ENCODE results near the gene ATG7.

ATG7 gene

GRCh38 chr3:11364181-11364580 lies 92.0 kb downstream of the ATG7 start:
- DNase-seq (ENCODE audit: low read depth), result no peak
- TF ChIP-seq, protein P1, sequence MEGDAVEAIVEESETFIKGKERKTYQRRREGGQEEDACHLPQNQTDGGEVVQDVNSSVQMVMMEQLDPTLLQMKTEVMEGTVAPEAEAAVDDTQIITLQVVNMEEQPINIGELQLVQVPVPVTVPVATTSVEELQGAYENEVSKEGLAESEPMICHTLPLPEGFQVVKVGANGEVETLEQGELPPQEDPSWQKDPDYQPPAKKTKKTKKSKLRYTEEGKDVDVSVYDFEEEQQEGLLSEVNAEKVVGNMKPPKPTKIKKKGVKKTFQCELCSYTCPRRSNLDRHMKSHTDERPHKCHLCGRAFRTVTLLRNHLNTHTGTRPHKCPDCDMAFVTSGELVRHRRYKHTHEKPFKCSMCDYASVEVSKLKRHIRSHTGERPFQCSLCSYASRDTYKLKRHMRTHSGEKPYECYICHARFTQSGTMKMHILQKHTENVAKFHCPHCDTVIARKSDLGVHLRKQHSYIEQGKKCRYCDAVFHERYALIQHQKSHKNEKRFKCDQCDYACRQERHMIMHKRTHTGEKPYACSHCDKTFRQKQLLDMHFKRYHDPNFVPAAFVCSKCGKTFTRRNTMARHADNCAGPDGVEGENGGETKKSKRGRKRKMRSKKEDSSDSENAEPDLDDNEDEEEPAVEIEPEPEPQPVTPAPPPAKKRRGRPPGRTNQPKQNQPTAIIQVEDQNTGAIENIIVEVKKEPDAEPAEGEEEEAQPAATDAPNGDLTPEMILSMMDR (conservative IDR thresholded peaks at IDR 0.05; ENCODE audit: low read depth, low read length), result no peak
- H3K4me3 ChIP-seq (ENCODE audit: low read length), result no peak overlapping the region

GRCh38 chr3:11367143-11367693 lies 95.0 kb downstream of the ATG7 start:
- TF ChIP-seq, protein P1 (conservative IDR thresholded peaks at IDR 0.05; ENCODE audit: low read depth, low read length), result no peak
- peak; percentile 28 for DNase-seq (ENCODE audit: low read depth)
- no peak overlapping the region for H3K4me3 ChIP-seq (ENCODE audit: low read length)

DNA sequence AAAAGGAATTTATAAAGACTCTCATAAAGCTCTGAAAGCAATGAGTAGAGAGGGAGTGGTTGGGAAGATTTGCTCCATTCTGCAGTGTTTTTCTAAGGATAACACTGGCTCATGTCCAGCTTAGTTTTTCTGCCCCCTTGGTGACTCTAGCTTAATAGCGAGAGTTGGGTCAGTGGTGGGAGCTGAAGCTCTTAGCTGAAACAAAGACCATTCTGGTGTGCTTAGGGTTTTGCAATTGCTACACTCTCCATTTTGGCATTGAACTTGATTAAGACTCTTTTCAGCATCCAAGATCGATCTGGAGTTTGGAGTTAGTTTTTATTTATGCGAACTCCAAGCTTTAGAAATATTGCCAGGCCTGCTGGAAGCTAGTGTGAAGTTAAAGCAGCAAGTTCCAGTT lies 98.0 kb downstream of the ATG7 start:
- H3K4me3 ChIP-seq (ENCODE audit: low read length), result no peak overlapping the region
- no peak for DNase-seq (ENCODE audit: low read depth)
- TF ChIP-seq, protein P1 (conservative IDR thresholded peaks at IDR 0.05; ENCODE audit: low read depth, low read length), result no peak

DNA sequence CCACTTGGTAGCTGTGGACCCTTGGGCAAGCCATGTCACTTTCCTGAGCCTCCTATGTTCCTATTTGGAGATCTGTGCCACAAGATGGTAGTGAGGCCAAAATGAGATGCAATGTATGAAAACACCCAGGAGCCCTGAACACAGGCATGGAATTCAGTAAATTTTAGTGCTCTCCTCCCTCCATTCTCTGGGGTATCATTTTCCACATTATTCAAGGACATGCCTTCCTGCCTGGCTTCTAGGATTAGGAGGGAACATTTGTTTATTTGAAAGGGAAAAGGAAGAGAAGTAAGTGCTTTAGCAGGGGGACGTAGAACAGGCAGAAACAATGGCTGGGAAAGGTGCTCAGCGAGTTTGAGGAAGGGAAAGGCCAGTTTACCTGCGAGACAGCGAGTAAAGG lies 98.8 kb downstream of the ATG7 start:
- TF ChIP-seq, protein P1 (conservative IDR thresholded peaks at IDR 0.05; ENCODE audit: low read depth, low read length), result no peak
- no peak for DNase-seq (ENCODE audit: low read depth)
- no peak overlapping the region for H3K4me3 ChIP-seq (ENCODE audit: low read length)

- no peak for DNase-seq (ENCODE audit: low read depth)
- TF ChIP-seq, protein P1 (conservative IDR thresholded peaks at IDR 0.05; ENCODE audit: low read depth, low read length), result no peak
- no peak overlapping the region for H3K4me3 ChIP-seq (ENCODE audit: low read length)
Observed at GRCh38 chr3:11371747-11372146, 99.5 kb downstream of the ATG7 start.

GRCh38 chr3:11373235-11373634 lies 101.0 kb downstream of the ATG7 start:
- no peak for DNase-seq (ENCODE audit: low read depth)
- TF ChIP-seq, protein P1 (conservative IDR thresholded peaks at IDR 0.05; ENCODE audit: low read depth, low read length), result no peak

DNA sequence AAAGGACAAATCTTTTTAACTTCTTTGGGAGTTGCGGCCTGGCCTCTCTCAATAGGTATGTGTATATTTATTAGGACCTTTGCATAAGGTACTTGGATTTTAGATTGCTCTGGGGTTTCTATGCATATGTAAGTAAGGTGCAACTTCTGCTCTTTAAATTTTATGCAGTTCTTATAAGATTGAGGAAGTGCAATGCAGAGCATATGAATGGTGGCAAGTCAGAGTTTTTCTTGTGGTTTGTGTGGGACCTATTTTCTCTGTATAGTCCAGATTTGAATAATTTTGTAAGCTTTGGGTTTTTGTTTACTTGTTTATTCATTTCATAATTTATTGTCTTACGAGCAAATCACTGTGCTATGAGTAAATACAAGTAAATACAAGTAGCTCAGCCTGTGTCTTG lies 101.5 kb downstream of the ATG7 start:
- TF ChIP-seq, protein P1 (conservative IDR thresholded peaks at IDR 0.05; ENCODE audit: low read depth, low read length), result no peak
- no peak overlapping the region for H3K4me3 ChIP-seq (ENCODE audit: low read length)
- DNase-seq (ENCODE audit: low read depth), result no peak

More at GRCh38 chr3:11373235-11373634, 101.0 kb downstream of the ATG7 start:
- H3K4me3 ChIP-seq (ENCODE audit: low read length), result no peak overlapping the region
